Karpas-422 (cell line): ENCODE data around the gene VGLL4. TPM values are rescaled to one million over a fixed set of nuclear protein-coding genes. Genes with fewer than 3 reads are reported as not detected.

Source experiments
- DNase-seq: peaks from one replicate; pipeline ENCODE4 v3.0.0-alpha.2; 2015
- H2AFZ ChIP-seq: fragments of 200-600 bp; sonication (generic); 2 replicates; pipeline ENCODE4 v1.6.1; 2014; ENCODE audit warnings: antibody characterized with exemption, low read length, mixed read lengths
- H3K27ac ChIP-seq: fragments of 200-600 bp; sonication (generic); 2 replicates; pipeline ENCODE4 v1.5.1; 2014; ENCODE audit warnings: mild to moderate bottlenecking, low read length, moderate library complexity
- H3K27me3 ChIP-seq: fragments of 200-600 bp; sonication (generic); 2 replicates; pipeline ENCODE4 v1.6.1; 2014; ENCODE audit warnings: low read length, mixed read lengths
- H3K36me3 ChIP-seq: fragments of 200-600 bp; sonication (generic); 2 replicates; pipeline ENCODE4 v1.6.1; 2014; ENCODE audit warnings: low read length, mixed read lengths; ENCODE audit not compliant: insufficient read depth
- H3K4me1 ChIP-seq: fragments of 200-600 bp; sonication (generic); 2 replicates; pipeline ENCODE4 v1.6.1; 2014; ENCODE audit warnings: mild to moderate bottlenecking, low read length, mixed read lengths
- H3K4me2 ChIP-seq: fragments of 200-600 bp; sonication (generic); 2 replicates; pipeline ENCODE4 v1.6.1; 2014; ENCODE audit warnings: low read length, low read depth, mild to moderate bottlenecking; ENCODE audit not compliant: poor library complexity, severe bottlenecking
- H3K4me3 ChIP-seq: fragments of 200-600 bp; sonication (generic); 2 replicates; pipeline ENCODE4 v1.5.1; 2014; ENCODE audit warnings: mild to moderate bottlenecking, antibody characterized with exemption, low read length, mixed read lengths
- H3K79me2 ChIP-seq: fragments of 200-600 bp; sonication (generic); 2 replicates; pipeline ENCODE4 v1.6.1; 2014; ENCODE audit warnings: mild to moderate bottlenecking, low read length, mixed read lengths
- H3K9ac ChIP-seq: fragments of 200-600 bp; sonication (generic); 2 replicates; pipeline ENCODE4 v1.6.0; 2014; ENCODE audit warnings: low read length
- H3K9me2 ChIP-seq: fragments of 200-600 bp; sonication (generic), shearing (Covaris generic); replicated peaks from 2 replicates; pipeline ENCODE4 v1.6.0; 2014; ENCODE audit warnings: mild to moderate bottlenecking, low read length, moderate library complexity; ENCODE audit not compliant: insufficient read depth
- H3K9me3 ChIP-seq: fragments of 300-700, 200-600 bp; sonication (generic); 2 replicates; pipeline ENCODE4 v1.6.1; 2014; ENCODE audit warnings: low read length, mixed read lengths
- H4K20me1 ChIP-seq: fragments of 200-600 bp; sonication (generic); 2 replicates; pipeline ENCODE4 v1.6.1; 2014; ENCODE audit warnings: mild to moderate bottlenecking, antibody characterized with exemption, low read length, low read depth; ENCODE audit not compliant: insufficient read depth
- total RNA-seq: library from RNA; depleted of rRNA; stranded (reverse); fragments of >200 nt; shearing (Covaris generic); gene quantifications from 2 replicates; pipeline ENCODE4 v1.2.3, GENCODE V29; 2014; ENCODE audit warnings: low replicate concordance

VGLL4 gene
- total RNA-seq, 1 experiment from 2014 or later: 152 TPM

- no peak for DNase-seq
- Histone ChIP-seq H3K4me1 (peaks cover 62% of the 10 kb centered on the region), H3K4me2 (peak overlapping the region; percentile 74), H3K27ac (no peak overlapping the region), H2AFZ (no peak overlapping the region), H3K9me2 (no peaks in the 10 kb centered on the region), H3K9ac (0 out of 2 replicates have a peak overlapping the region, but pooled peaks have one; percentile 14), H3K27me3 (no peaks in the 10 kb centered on the region), H3K79me2 (peaks cover 99% of the 10 kb centered on the region), H3K9me3 (no peaks in the 10 kb centered on the region), H3K36me3 (no peaks in the 10 kb centered on the region), H3K4me3 (peak overlapping the region; percentile 5; the same call in 1 of the 2 replicates), H4K20me1 (peaks cover 49% of the 10 kb centered on the region; the same call in 1 of the 2 replicates)
These were observed 5.0 kb downstream of the VGLL4 start for GRCh38 chr3:11638495-11639358.

DNA sequence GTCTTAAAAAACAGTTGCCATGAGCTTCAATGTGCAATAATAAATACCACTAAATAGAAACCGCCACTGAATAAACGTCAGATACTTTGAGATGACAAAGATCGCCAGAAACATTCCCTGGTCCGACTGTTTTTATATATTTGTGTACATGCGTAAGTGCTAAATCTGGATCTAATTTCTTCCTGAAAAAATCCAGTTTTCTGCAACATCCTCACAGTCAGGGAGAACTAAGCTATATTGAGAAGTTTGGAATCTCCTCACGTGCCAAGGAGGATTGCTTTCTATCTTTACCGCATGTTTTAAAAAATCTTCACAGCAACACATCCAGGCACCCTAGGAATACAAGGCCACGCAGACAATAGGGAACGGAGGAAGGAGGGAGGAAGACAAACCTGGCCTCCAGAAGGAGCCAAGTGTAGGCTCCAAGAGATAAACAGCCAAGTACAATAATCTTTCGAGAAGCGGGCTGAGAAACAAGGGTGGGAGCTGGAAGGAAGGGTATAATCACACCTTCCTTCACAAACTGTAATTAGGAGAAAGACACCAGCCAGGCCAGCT is 5.7 kb downstream of the VGLL4 start:
- H3K27ac ChIP-seq: no peak overlapping the region
- H3K4me3 ChIP-seq: peak overlapping the region; percentile 5; the same call in 1 of the 2 replicates
- H3K9me3 ChIP-seq: no peaks in the 10 kb centered on the region
- peaks cover 62% of the 10 kb centered on the region for H3K4me1 ChIP-seq
- H3K9ac ChIP-seq: peak overlapping the region; percentile 14; the same call in 1 of the 2 replicates
- no peaks in the 10 kb centered on the region for H3K27me3 ChIP-seq
- DNase-seq: no peak
- H3K4me2 ChIP-seq: peak overlapping the region; percentile 74
- H3K9me2 ChIP-seq: no peaks in the 10 kb centered on the region
- peaks cover 51% of the 10 kb centered on the region; the same call in 1 of the 2 replicates for H4K20me1 ChIP-seq
- H3K79me2 ChIP-seq: peaks cover 100% of the 10 kb centered on the region
- no peak overlapping the region for H2AFZ ChIP-seq
- H3K36me3 ChIP-seq: no peaks in the 10 kb centered on the region

GRCh38 chr3:11636394-11636770 is 7.3 kb downstream of the VGLL4 start:
- H4K20me1 ChIP-seq: peaks cover 56% of the 10 kb centered on the region; the same call in 1 of the 2 replicates

GRCh38 chr3:11635680-11636393 is 7.9 kb downstream of the VGLL4 start:
- no peaks in the 10 kb centered on the region for H3K36me3 ChIP-seq
- H4K20me1 ChIP-seq: peaks cover 61% of the 10 kb centered on the region; the same call in 1 of the 2 replicates
- H3K4me1 ChIP-seq: peaks cover 54% of the 10 kb centered on the region
- no peak overlapping the region for H3K9ac ChIP-seq
- no peak overlapping the region for H2AFZ ChIP-seq
- peaks cover 100% of the 10 kb centered on the region for H3K79me2 ChIP-seq
- no peak for DNase-seq
- no peak overlapping the region for H3K4me2 ChIP-seq
- H3K4me3 ChIP-seq: no peak overlapping the region
- H3K9me2 ChIP-seq: no peaks in the 10 kb centered on the region
- H3K9me3 ChIP-seq: no peaks in the 10 kb centered on the region
- no peaks in the 10 kb centered on the region for H3K27me3 ChIP-seq
- peak overlapping the region; percentile 30; the same call in 1 of the 2 replicates for H3K27ac ChIP-seq

More at GRCh38 chr3:11636394-11636770, 7.3 kb downstream of the VGLL4 start:
- H3K27me3 ChIP-seq: no peaks in the 10 kb centered on the region
- H3K9me2 ChIP-seq: no peaks in the 10 kb centered on the region
- peaks cover 59% of the 10 kb centered on the region for H3K4me1 ChIP-seq
- no peak overlapping the region for H2AFZ ChIP-seq
- no peak overlapping the region for H3K9ac ChIP-seq
- peak overlapping the region; percentile 30; the same call in 1 of the 2 replicates for H3K27ac ChIP-seq
- H3K79me2 ChIP-seq: peaks cover 100% of the 10 kb centered on the region
- H3K4me2 ChIP-seq: peak overlapping the region; percentile 74
- H3K36me3 ChIP-seq: no peaks in the 10 kb centered on the region
- no peak for DNase-seq
- no peak overlapping the region for H3K4me3 ChIP-seq
- H3K9me3 ChIP-seq: no peaks in the 10 kb centered on the region

DNA sequence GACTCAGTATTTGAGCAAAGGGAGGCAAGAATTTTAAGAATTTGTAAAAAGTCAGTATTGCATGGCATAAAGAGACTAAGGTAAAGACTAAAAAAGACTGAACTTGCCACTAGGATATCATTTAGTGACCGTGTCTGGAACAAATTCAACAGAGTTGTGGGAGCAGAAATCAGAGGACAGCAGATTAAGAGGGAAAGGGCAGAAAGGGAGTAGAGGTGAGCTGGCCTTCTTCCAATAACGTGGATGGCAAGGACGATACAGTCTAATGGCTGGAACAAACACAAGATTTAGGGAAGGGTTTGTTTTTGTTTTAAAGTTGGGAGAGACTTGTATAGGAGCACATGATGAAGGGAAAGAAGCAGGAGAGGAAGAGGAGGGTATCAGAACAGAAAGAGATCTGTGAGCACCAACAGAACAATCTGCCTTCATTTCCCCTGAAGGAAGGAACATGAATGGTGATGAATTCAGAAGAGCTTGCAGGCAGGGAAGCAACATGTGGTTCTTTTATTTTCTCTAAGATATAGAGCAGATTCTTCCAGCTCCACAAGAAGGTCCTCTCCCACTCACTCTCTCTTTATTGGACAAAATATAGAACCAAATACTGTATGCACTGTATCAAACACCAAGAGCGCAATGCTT is 8.6 kb downstream of the VGLL4 start:
- Histone ChIP-seq H4K20me1 (peaks cover 61% of the 10 kb centered on the region; the same call in 1 of the 2 replicates), H3K9ac (no peak overlapping the region), H2AFZ (no peak overlapping the region), H3K4me2 (no peak overlapping the region), H3K4me1 (peaks cover 46% of the 10 kb centered on the region), H3K9me3 (no peaks in the 10 kb centered on the region), H3K9me2 (no peaks in the 10 kb centered on the region), H3K27me3 (no peaks in the 10 kb centered on the region), H3K4me3 (no peak overlapping the region), H3K27ac (no peak overlapping the region), H3K36me3 (no peaks in the 10 kb centered on the region), H3K79me2 (peaks cover 100% of the 10 kb centered on the region)
- no peak for DNase-seq

DNA sequence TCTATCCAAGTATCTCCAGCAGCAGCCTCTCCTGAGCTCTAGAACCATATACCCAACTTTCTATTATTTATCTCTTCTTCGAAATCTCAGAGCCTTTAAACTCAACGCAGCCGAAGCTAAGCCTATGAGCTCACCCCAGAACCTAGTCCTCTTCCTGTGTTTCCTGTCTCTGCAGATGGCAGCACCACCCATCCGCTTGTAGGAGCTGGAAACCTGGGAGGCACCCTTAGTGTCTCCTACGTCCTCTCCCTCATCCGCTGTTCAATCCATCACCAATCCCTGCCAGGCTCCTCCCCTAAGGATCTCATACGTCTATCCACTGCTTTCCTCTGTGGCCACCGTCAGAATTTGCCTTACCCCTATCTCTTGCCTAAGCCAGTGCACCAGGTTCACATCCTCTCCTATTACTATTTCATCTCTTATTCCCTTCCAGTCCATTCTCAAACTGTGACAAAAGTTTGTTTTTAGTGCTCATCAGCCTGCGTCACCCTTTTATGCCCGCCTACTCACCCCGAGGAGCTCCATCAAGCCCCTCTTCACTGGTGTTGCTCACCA is 9.6 kb downstream of the VGLL4 start:
- Histone ChIP-seq H3K9ac (no peak overlapping the region), H3K27me3 (no peaks in the 10 kb centered on the region), H3K79me2 (peaks cover 100% of the 10 kb centered on the region), H4K20me1 (peaks cover 65% of the 10 kb centered on the region), H3K9me2 (no peaks in the 10 kb centered on the region), H3K9me3 (no peaks in the 10 kb centered on the region), H2AFZ (no peak overlapping the region), H3K27ac (no peak overlapping the region), H3K4me1 (peaks cover 41% of the 10 kb centered on the region), H3K36me3 (no peaks in the 10 kb centered on the region), H3K4me2 (no peak overlapping the region), H3K4me3 (no peak overlapping the region)
- DNase-seq: no peak

GRCh38 chr3:11632966-11633365 is 10.7 kb downstream of the VGLL4 start:
- no peak overlapping the region for H3K27ac ChIP-seq
- no peak overlapping the region for H3K4me2 ChIP-seq
- H3K9me2 ChIP-seq: no peaks in the 10 kb centered on the region
- no peak for DNase-seq
- H3K36me3 ChIP-seq: no peaks in the 10 kb centered on the region
- peaks cover 32% of the 10 kb centered on the region for H3K4me1 ChIP-seq
- H3K79me2 ChIP-seq: peaks cover 100% of the 10 kb centered on the region
- no peak overlapping the region for H2AFZ ChIP-seq
- H4K20me1 ChIP-seq: peaks cover 56% of the 10 kb centered on the region
- no peak overlapping the region for H3K4me3 ChIP-seq
- H3K9ac ChIP-seq: no peak overlapping the region
- H3K27me3 ChIP-seq: no peaks in the 10 kb centered on the region
- H3K9me3 ChIP-seq: no peaks in the 10 kb centered on the region
